Astrocyte (in vitro differentiated cells and primary cell): ENCODE measurements around the gene MACC1. TPM values are rescaled to one million over a fixed set of nuclear protein-coding genes. Genes with fewer than 3 reads are reported as not detected.
A peak's percentile ranks its signal among the peaks of the same experiment; 100 is the strongest.

Experiments used
- DNase-seq: peaks from one replicate; pipeline ENCODE4 v3.0.0-alpha.2; 2010; ENCODE audit warnings: low read depth
- FAIRE-seq: peaks from 2 replicates; lab custom pipeline; 2011; peaks lifted over from hg19 to GRCh38; lab: Jason Lieb, UNC
- H2AFZ ChIP-seq: 2 replicates; pipeline ENCODE4 v1.6.0; 2012; ENCODE audit warnings: low read depth, low read length, inconsistent platforms
- H3K27ac ChIP-seq: 2 replicates; pipeline ENCODE4 v1.5.1; 2011; ENCODE audit warnings: low read depth, low read length, inconsistent platforms
- H3K27me3 ChIP-seq: 2 replicates; pipeline ENCODE4 v1.6.0; 2011; ENCODE audit warnings: low read length, inconsistent platforms; ENCODE audit not compliant: insufficient read depth
- H3K36me3 ChIP-seq: 2 replicates; pipeline ENCODE4 v1.5.1; 2011; ENCODE audit warnings: low read length, inconsistent platforms; ENCODE audit not compliant: insufficient read depth
- H3K4me1 ChIP-seq: 2 replicates; pipeline ENCODE4 v1.5.1; 2011; ENCODE audit warnings: low read length, inconsistent platforms; ENCODE audit not compliant: insufficient read depth
- H3K4me2 ChIP-seq: 2 replicates; pipeline ENCODE4 v1.6.0; 2012; ENCODE audit warnings: low read length, inconsistent platforms
- H3K4me3 ChIP-seq: 2 replicates; pipeline ENCODE4 v1.5.1; 2011; ENCODE audit warnings: low read depth, mild to moderate bottlenecking, low read length, inconsistent platforms; ENCODE audit not compliant: insufficient read depth
- H3K79me2 ChIP-seq: 2 replicates; pipeline ENCODE4 v1.6.0; 2012; ENCODE audit warnings: mild to moderate bottlenecking, low read length, inconsistent platforms; ENCODE audit not compliant: insufficient read depth
- H3K9ac ChIP-seq: 2 replicates; pipeline ENCODE4 v1.6.0; 2012; ENCODE audit warnings: mild to moderate bottlenecking, low read length, inconsistent platforms
- H3K9me3 ChIP-seq: 2 replicates; pipeline ENCODE4 v1.5.1; 2012; ENCODE audit warnings: low read depth, mild to moderate bottlenecking, low read length, inconsistent platforms; ENCODE audit not compliant: insufficient read depth
- H4K20me1 ChIP-seq: 2 replicates; pipeline ENCODE4 v1.6.0; 2012; ENCODE audit warnings: low read length, inconsistent platforms; ENCODE audit not compliant: insufficient read depth
- H3K27ac Mint-ChIP-seq: one replicate; pipeline ENCODE4 v1.8.0; 2021; ENCODE audit warnings: mild to moderate bottlenecking, mixed read lengths; ENCODE audit not compliant: unreplicated experiment
- H3K27me3 Mint-ChIP-seq: one replicate; pipeline ENCODE4 v1.8.0; 2021; ENCODE audit warnings: low read depth, mixed read lengths; ENCODE audit not compliant: unreplicated experiment
- H3K36me3 Mint-ChIP-seq: one replicate; pipeline ENCODE4 v1.8.0; 2021; ENCODE audit warnings: low read depth, mixed read lengths; ENCODE audit not compliant: unreplicated experiment
- H3K4me1 Mint-ChIP-seq: one replicate; pipeline ENCODE4 v1.8.0; 2021; ENCODE audit warnings: low read depth, mixed read lengths; ENCODE audit not compliant: unreplicated experiment
- H3K4me3 Mint-ChIP-seq: one replicate; pipeline ENCODE4 v1.8.0; 2021; ENCODE audit warnings: mild to moderate bottlenecking, moderate library complexity, mixed read lengths; ENCODE audit not compliant: unreplicated experiment
- H3K9me3 Mint-ChIP-seq: one replicate; pipeline ENCODE4 v1.8.0; 2021; ENCODE audit warnings: mild to moderate bottlenecking, mixed read lengths; ENCODE audit not compliant: unreplicated experiment
- EZH2 ChIP-seq: IDR thresholded peaks from 2 replicates; pipeline ENCODE4 v1.6.1; 2012; ENCODE audit warnings: mild to moderate bottlenecking, low read length, inconsistent platforms; ENCODE audit not compliant: insufficient read depth
- total RNA-seq: library from RNA; stranded (reverse); gene quantifications from 2 replicates; pipeline ENCODE4 v1.2.1, GENCODE V29; 2021
- TF ChIP-seq, protein P1 (sequence below): IDR thresholded peaks from 2 replicates; pipeline ENCODE4 v1.5.1; 2011; ENCODE audit warnings: low read depth, mild to moderate bottlenecking, inconsistent platforms, low read length, moderate library complexity; ENCODE audit not compliant: insufficient read depth

The MACC1 gene
- total RNA-seq, 1 donor from 2014 or later: 2.0 TPM

DNA sequence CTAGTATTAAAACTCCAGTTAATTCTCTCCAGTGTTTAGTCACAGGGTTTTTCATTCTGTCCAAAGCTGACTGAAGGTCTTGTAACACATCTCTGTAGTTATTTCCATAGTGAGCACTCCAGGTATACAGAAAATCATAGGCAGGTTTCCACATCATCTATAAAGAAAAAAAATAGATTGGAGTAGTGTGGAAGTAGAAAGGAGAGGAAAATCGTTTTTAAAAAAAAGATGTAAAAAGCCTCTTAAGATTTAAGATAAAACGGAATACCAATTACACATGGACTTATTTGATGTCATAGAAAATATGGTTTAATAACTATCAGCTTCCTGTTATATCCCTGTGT, 76.2 kb downstream of the MACC1 start:
- Mint-ChIP-seq H3K27ac (no peak overlapping the region), H3K27me3 (no peaks in the 10 kb centered on the region), H3K9me3 (no peaks in the 10 kb centered on the region), H3K4me1 (peaks cover 2% of the 10 kb centered on the region), H3K36me3 (no peaks in the 10 kb centered on the region), H3K4me3 (no peak overlapping the region)
- H3K9me3 ChIP-seq: no peaks in the 10 kb centered on the region
- no peak overlapping the region for H3K9ac ChIP-seq
- TF ChIP-seq, protein P1, sequence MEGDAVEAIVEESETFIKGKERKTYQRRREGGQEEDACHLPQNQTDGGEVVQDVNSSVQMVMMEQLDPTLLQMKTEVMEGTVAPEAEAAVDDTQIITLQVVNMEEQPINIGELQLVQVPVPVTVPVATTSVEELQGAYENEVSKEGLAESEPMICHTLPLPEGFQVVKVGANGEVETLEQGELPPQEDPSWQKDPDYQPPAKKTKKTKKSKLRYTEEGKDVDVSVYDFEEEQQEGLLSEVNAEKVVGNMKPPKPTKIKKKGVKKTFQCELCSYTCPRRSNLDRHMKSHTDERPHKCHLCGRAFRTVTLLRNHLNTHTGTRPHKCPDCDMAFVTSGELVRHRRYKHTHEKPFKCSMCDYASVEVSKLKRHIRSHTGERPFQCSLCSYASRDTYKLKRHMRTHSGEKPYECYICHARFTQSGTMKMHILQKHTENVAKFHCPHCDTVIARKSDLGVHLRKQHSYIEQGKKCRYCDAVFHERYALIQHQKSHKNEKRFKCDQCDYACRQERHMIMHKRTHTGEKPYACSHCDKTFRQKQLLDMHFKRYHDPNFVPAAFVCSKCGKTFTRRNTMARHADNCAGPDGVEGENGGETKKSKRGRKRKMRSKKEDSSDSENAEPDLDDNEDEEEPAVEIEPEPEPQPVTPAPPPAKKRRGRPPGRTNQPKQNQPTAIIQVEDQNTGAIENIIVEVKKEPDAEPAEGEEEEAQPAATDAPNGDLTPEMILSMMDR: no peak
- TF ChIP-seq EZH2: no peak
- no peak overlapping the region for H3K4me3 ChIP-seq
- no peak overlapping the region for H3K4me2 ChIP-seq
- no peaks in the 10 kb centered on the region for H3K79me2 ChIP-seq
- no peak overlapping the region for H3K27ac ChIP-seq
- no peaks in the 10 kb centered on the region for H4K20me1 ChIP-seq
- DNase-seq (no peak), FAIRE-seq (no peak)
- H3K36me3 ChIP-seq: no peaks in the 10 kb centered on the region
- no peak overlapping the region for H2AFZ ChIP-seq
- no peaks in the 10 kb centered on the region for H3K4me1 ChIP-seq
- H3K27me3 ChIP-seq: no peaks in the 10 kb centered on the region

DNA sequence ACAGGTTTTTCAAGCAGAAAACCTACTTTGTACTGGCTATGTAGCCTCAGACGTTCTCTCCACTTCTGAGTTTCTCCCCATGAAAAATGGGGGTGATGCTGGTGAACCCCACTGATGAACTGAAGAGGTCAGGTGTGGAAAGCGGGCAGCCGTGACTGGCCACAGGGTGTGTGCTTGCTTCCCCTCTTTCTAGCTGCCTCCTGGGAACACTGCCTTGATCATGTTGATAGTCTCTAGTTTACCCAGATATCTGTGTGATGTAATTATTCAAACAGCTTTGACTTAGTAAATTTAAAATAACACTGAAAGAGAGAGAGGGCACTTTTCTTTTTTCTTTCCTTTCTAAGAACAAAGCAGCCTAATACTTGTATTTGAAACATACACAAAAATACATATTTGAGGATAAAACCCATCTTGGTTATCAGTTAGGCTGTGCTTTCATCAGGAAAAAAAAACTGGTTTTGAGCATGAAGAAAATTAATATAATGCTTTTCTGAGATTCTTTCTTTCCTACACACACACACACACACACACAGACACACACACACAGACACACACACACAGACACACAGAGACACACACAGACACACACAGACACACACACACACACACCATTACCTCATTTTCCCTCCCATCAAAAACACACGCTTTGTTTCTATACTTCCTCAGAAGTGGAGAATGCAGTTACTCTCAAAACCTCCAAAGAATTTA, 76.7 kb downstream of the MACC1 start:
- Mint-ChIP-seq H3K27ac (no peak overlapping the region), H3K27me3 (no peaks in the 10 kb centered on the region), H3K36me3 (no peaks in the 10 kb centered on the region), H3K4me1 (peaks cover 2% of the 10 kb centered on the region), H3K4me3 (no peak overlapping the region), H3K9me3 (no peaks in the 10 kb centered on the region)
- H3K79me2 ChIP-seq: no peaks in the 10 kb centered on the region
- no peak overlapping the region for H3K4me2 ChIP-seq
- H4K20me1 ChIP-seq: no peaks in the 10 kb centered on the region
- no peak overlapping the region for H2AFZ ChIP-seq
- H3K27me3 ChIP-seq: no peaks in the 10 kb centered on the region
- TF ChIP-seq EZH2: no peak
- TF ChIP-seq, protein P1: no peak
- H3K27ac ChIP-seq: no peak overlapping the region
- H3K36me3 ChIP-seq: no peaks in the 10 kb centered on the region
- H3K9me3 ChIP-seq: no peaks in the 10 kb centered on the region
- no peak overlapping the region for H3K9ac ChIP-seq
- DNase-seq (peak; percentile 16), FAIRE-seq (no peak)
- no peaks in the 10 kb centered on the region for H3K4me1 ChIP-seq
- H3K4me3 ChIP-seq: no peak overlapping the region

DNA sequence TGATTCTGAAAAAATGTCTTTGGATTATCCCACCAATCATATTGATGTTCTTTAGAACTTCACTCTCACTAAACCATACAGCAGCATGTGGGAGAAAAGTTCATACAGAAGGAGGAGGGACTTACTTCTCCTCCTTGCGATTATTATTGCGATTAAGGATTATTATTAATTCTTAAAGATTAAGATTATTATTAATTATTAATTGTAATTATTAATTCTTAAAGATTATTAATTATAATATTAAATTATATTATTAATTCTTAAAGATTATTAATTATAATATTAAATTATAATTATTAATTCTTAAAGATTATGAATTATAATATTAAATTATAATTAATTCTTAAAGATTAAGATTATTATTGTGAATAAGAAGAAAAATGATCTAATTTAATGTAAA, 80.5 kb downstream of the MACC1 start:
- no peak overlapping the region for H3K4me3 Mint-ChIP-seq
- no peaks in the 10 kb centered on the region for H4K20me1 ChIP-seq
- H3K79me2 ChIP-seq: no peaks in the 10 kb centered on the region
- DNase-seq: no peak
- no peak overlapping the region for H3K27ac ChIP-seq
- H3K36me3 Mint-ChIP-seq: no peaks in the 10 kb centered on the region
- H2AFZ ChIP-seq: no peak overlapping the region
- no peak for TF ChIP-seq EZH2
- TF ChIP-seq, protein P1: no peak
- H3K4me3 ChIP-seq: no peak overlapping the region
- H3K9ac ChIP-seq: no peak overlapping the region
- no peaks in the 10 kb centered on the region for H3K9me3 Mint-ChIP-seq
- no peaks in the 10 kb centered on the region for H3K27me3 ChIP-seq
- no peak for FAIRE-seq
- H3K27ac Mint-ChIP-seq: no peak overlapping the region
- peaks cover 2% of the 10 kb centered on the region for H3K4me1 Mint-ChIP-seq
- no peaks in the 10 kb centered on the region for H3K9me3 ChIP-seq
- H3K27me3 Mint-ChIP-seq: no peaks in the 10 kb centered on the region
- no peaks in the 10 kb centered on the region for H3K4me1 ChIP-seq
- no peaks in the 10 kb centered on the region for H3K36me3 ChIP-seq
- H3K4me2 ChIP-seq: no peak overlapping the region
